HG03558 (cell line): ENCODE measurements around the gene WNK1.
"Not testable (repeated sequence)": the region's sequence is repeated elsewhere in the genome, so short reads cannot be mapped to it uniquely, and the experiment has no call there.

ENCODE experiments used
- ATAC-seq: cut with Tn5 transposase; IDR thresholded peaks from one replicate; pipeline ENCODE4 v1.9.1; 2021; ENCODE audit warnings: moderate number of reproducible peaks; ENCODE audit not compliant: unreplicated experiment; ENCODE audit errors: extremely low read depth

The WNK1 gene

GRCh38 chr12:904010-904414 lies 151.6 kb downstream of the WNK1 start:
- no peak for ATAC-seq

GRCh38 chr12:905261-906031 lies 153.1 kb downstream of the WNK1 start:
- ATAC-seq: no peak

- no peak for ATAC-seq
These were observed 153.7 kb downstream of the WNK1 start for GRCh38 chr12:906062-906585.

- no peak for ATAC-seq
These were observed 155.2 kb downstream of the WNK1 start for GRCh38 chr12:907413-908185.

GRCh38 chr12:909861-910260 lies 157.5 kb downstream of the WNK1 start:
- no peak for ATAC-seq

GRCh38 chr12:910416-910815 lies 158.0 kb downstream of the WNK1 start:
- no peak for ATAC-seq

- ATAC-seq: no peak
These were observed 158.9 kb downstream of the WNK1 start for GRCh38 chr12:911191-911826.

GRCh38 chr12:912466-913235 lies 160.3 kb downstream of the WNK1 start:
- ATAC-seq: no peak

GRCh38 chr12:913919-914698 lies 161.7 kb downstream of the WNK1 start:
- ATAC-seq: no peak

- ATAC-seq: no peak
These were observed 162.7 kb downstream of the WNK1 start for GRCh38 chr12:915090-915489.

GRCh38 chr12:916240-916639 lies 163.9 kb downstream of the WNK1 start:
- ATAC-seq: no peak

- ATAC-seq: no peak
These were observed 164.5 kb downstream of the WNK1 start for GRCh38 chr12:916712-917445.

GRCh38 chr12:920676-921075 lies 168.3 kb downstream of the WNK1 start:
- no peak for ATAC-seq

- ATAC-seq: no peak
These were observed 169.9 kb downstream of the WNK1 start for GRCh38 chr12:922285-922684.

- no peak for ATAC-seq
These were observed 174.3 kb downstream of the WNK1 start for GRCh38 chr12:926641-927040.

GRCh38 chr12:931060-931459 lies 178.7 kb downstream of the WNK1 start:
- no peak for ATAC-seq

GRCh38 chr12:931591-931990 lies 179.2 kb downstream of the WNK1 start:
- ATAC-seq: no peak

GRCh38 chr12:935891-936290 lies 183.5 kb downstream of the WNK1 start:
- not testable (repeated sequence) for ATAC-seq
